ENCODE data around the gene ADGRG6.
"Not testable (repeated sequence)": the region's sequence is repeated elsewhere in the genome, so short reads cannot be mapped to it uniquely, and the experiment has no call there.

ADGRG6 gene

DNA sequence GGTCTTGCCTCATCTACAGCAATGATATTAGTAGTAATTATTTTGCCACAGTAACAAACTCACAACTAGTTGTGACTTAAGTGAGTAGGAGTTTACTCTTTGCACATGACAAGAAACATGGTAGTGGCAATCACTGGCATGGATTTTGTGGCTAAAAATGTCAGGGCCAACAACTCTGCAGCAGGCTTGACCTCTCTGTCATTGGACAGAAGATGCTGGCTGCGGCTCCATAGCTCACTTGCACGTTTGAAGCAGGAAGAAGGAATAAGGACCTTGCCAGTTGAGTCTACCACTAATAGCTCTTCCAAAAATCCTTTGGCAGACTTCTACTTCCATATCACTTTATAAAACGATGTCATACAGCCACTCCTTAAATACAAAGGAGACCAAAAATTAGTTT is 117.3 kb downstream of the ADGRG6 start:
- no peak for TF ChIP-seq POU2F2 (IDR thresholded peaks at IDR 0.05; ENCODE audit: low read depth, low read length)
- no peak for TF ChIP-seq SPI1 (IDR thresholded peaks at IDR 0.05; ENCODE audit: low read depth, low read length)
- no peak for TF ChIP-seq POLR2AphosphoS5 (IDR thresholded peaks at IDR 0.05; ENCODE audit: low read depth, low read length)
- no peak for TF ChIP-seq TAF1 (IDR thresholded peaks at IDR 0.05; ENCODE audit: low read depth, low read length)
- no peak for TF ChIP-seq POLR2A (IDR thresholded peaks at IDR 0.05; ENCODE audit: low read depth, low read length)
- TF ChIP-seq PAX5 (IDR thresholded peaks at IDR 0.05; ENCODE audit: insufficient read depth, low read length, severe bottlenecking): no peak
- FAIRE-seq: no peak

DNA sequence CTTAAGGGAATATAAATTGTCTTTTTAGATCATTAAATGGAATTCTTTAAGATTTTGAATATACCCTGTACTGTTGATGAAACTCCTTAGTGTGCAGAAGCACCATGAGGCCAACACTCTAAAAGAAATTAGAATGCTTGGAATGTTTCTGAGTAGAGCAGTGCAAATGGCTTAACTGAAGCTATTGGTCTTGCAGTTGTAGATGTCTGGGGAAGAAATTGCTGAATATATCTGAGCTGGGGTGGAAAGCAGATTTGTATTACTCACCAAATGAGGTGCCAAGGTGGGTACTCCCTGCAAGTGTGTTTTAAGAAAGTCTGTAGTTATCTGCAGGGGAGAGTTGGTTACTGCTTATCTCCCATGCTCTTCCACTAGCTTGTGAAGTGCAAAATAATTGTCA is 119.0 kb downstream of the ADGRG6 start:
- TF ChIP-seq POLR2AphosphoS5 (IDR thresholded peaks at IDR 0.05; ENCODE audit: low read depth, low read length) (no peak), TAF1 (IDR thresholded peaks at IDR 0.05; ENCODE audit: low read depth, low read length) (no peak), PAX5 (IDR thresholded peaks at IDR 0.05; ENCODE audit: insufficient read depth, low read length, severe bottlenecking) (no peak), SPI1 (IDR thresholded peaks at IDR 0.05; ENCODE audit: low read depth, low read length) (no peak), POU2F2 (IDR thresholded peaks at IDR 0.05; ENCODE audit: low read depth, low read length) (no peak), POLR2A (IDR thresholded peaks at IDR 0.05; ENCODE audit: low read depth, low read length) (no peak)
- DNase-seq (ENCODE audit: insufficient read length, low spot score) (no peak), FAIRE-seq (no peak)

More for the DNA sequence above, 117.3 kb downstream of the ADGRG6 start:
- DNase-seq (ENCODE audit: insufficient read length, low spot score): no peak

DNA sequence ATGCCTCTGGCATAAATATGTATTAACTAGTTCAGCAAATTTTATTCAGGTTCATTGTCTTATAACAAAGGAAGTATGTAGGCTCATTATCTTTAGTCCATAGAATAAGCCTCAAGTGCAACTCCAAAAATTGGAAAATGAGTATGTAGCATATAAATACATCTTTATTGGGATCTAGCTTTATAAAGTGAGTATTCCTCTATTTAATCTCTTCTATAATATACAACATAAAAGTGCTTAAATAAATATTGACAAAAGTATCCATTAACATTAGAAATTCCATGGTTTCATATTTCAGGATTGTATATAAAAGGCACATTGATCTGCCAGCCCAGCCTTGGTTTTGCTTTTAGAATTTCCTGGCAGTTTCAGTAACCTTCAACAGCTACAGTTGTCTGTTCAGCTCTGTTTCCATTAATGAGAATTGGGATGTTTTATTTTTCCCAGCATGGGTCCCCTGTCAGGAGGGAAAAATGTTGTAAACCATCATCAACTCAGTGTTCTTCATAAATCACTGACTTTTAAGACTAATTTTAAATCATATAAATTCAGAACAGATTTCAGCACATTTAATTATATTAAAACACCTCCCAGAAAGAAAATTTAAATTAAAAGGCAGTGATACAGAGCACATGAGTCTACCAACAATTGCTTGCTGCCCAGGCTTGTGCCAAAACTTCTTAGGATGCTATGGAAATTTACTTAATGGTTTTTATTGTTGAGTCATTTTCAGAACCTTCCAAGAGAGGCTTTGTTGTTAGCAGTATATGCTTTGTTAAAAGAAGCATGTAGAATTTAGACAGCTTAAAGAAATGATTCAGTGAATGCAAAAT is 119.7 kb downstream of the ADGRG6 start:
- TF ChIP-seq PAX5 (IDR thresholded peaks at IDR 0.05; ENCODE audit: insufficient read depth, low read length, severe bottlenecking) (no peak), POU2F2 (IDR thresholded peaks at IDR 0.05; ENCODE audit: low read depth, low read length) (no peak), SPI1 (IDR thresholded peaks at IDR 0.05; ENCODE audit: low read depth, low read length) (no peak), POLR2AphosphoS5 (IDR thresholded peaks at IDR 0.05; ENCODE audit: low read depth, low read length) (no peak)
- DNase-seq (ENCODE audit: insufficient read length, low spot score) (no peak), FAIRE-seq (no peak)

DNA sequence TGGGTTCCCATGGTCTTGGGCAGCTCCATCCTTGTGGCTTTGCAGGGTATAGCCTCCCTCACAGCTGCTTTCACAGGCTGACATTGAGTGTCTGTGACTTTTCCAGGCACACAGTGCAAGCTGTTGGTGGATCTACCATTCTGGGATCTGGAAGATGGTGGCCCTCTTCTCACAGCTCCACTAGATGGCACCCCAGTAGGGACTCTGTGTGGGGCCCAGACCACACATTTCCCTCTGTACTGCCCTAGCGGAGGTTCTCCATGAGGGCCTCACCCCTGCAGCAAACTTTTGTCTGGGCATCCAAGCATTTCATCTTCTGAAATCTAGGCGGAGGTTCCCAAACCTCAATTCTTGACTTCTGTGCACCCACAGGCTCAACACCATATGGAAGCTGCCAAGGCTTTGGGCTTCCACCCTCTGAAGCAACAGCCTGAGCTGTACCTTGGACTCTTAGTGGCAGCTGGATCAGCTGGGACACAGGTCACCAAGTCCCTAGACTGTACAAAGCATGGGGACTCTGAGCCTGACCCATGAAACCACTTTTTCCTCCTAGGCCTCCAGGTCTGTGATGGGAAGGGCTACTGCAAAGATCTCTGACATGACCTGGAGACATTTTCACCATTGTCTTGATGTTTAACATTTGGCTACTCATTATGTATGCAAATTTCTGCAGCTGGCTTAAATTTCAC is 124.8 kb downstream of the ADGRG6 start:
- DNase-seq (ENCODE audit: insufficient read length, low spot score); FAIRE-seq: not testable (repeated sequence)

DNA sequence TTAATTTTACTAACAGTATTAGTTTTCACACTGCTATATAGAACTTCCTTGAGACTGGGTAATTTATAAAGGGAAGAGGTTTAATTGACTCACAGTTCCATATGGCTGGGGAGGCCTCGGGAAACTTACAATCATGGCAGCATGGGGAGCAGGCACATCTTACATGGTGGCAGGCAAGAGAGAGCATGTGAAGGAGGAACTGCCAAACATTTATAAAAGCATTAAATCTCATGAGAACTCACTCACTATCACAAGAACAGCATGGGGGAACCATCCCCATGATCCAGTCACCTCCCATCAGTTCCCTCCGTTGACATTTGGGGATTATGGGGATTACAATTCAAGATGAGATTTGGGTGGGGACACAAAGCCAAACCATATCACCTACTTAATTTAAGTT is 126.7 kb downstream of the ADGRG6 start:
- FAIRE-seq; DNase-seq (ENCODE audit: insufficient read length, low spot score): not testable (repeated sequence)

DNA sequence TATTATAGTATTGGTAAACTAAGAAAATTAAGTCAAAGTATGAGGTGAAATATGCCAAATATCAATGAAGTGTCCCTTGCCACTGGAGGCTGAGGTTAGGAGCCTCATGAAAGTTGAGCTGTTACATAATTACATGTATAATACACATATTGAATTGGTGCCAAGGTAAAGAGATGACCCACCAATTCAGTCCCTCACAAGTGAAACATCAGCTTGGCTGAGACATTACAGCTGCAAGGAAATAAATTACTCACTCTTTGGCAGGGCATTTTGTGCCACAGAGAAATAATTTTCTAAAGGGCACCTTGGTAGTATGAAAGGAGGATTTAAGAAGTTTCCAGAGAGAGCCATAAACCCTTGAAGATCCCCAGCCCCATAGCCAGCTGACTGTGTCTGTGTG is 127.4 kb downstream of the ADGRG6 start:
- FAIRE-seq (no peak), DNase-seq (ENCODE audit: insufficient read length, low spot score) (no peak)
- TF ChIP-seq POLR2A (IDR thresholded peaks at IDR 0.05; ENCODE audit: low read depth, low read length): no peak
- TF ChIP-seq POLR2AphosphoS5 (IDR thresholded peaks at IDR 0.05; ENCODE audit: low read depth, low read length): no peak
- TF ChIP-seq SPI1 (IDR thresholded peaks at IDR 0.05; ENCODE audit: low read depth, low read length): no peak
- no peak for TF ChIP-seq TAF1 (IDR thresholded peaks at IDR 0.05; ENCODE audit: low read depth, low read length)
- TF ChIP-seq POU2F2 (IDR thresholded peaks at IDR 0.05; ENCODE audit: low read depth, low read length): no peak
- TF ChIP-seq PAX5 (IDR thresholded peaks at IDR 0.05; ENCODE audit: insufficient read depth, low read length, severe bottlenecking): no peak

DNA sequence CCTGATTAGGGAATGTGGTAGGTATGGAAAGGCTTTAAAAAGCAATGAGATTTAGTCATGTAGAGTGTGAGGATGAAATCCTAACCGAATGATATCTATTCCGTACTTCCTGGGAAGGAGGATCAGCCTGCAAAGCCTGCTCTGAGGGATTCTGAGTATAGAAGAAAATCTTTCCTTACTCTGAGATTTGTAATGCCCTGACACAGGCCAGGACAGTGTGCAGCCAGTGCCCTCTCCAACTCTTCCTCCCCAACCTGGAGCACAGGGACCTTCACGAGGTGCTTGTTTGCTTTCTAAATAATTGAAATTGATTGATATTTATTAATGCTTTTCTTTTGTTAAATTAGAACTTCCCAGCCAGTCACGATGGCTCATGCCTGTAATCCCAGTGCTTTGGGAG is 131.6 kb downstream of the ADGRG6 start:
- DNase-seq (ENCODE audit: insufficient read length, low spot score) (no peak), FAIRE-seq (no peak)
- no peak for TF ChIP-seq POU2F2 (IDR thresholded peaks at IDR 0.05; ENCODE audit: low read depth, low read length)
- no peak for TF ChIP-seq PAX5 (IDR thresholded peaks at IDR 0.05; ENCODE audit: insufficient read depth, low read length, severe bottlenecking)
- TF ChIP-seq POLR2AphosphoS5 (IDR thresholded peaks at IDR 0.05; ENCODE audit: low read depth, low read length): no peak
- TF ChIP-seq SPI1 (IDR thresholded peaks at IDR 0.05; ENCODE audit: low read depth, low read length): no peak
- TF ChIP-seq POLR2A (IDR thresholded peaks at IDR 0.05; ENCODE audit: low read depth, low read length): no peak
- no peak for TF ChIP-seq TAF1 (IDR thresholded peaks at IDR 0.05; ENCODE audit: low read depth, low read length)

DNA sequence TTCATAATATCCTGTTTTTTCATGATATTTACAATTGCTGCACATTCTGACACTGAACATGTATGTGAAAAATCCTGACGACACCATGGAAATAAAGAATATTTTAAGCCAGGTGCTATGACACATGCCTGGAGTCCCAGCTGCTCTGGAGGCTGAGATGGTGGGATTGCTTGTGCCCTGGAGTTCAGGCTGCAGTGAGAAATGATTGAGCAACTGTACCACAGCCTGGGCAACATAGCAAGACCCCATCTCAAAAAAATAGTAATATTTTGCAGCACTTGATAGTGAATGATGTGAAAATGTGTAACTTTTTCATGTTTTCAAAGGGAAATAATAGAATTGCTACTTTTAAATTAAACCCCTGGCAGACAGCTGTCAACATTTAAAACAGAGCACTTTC is 137.1 kb downstream of the ADGRG6 start:
- DNase-seq (ENCODE audit: insufficient read length, low spot score) (no peak), FAIRE-seq (no peak)
- TF ChIP-seq PAX5 (IDR thresholded peaks at IDR 0.05; ENCODE audit: insufficient read depth, low read length, severe bottlenecking) (no peak), TAF1 (IDR thresholded peaks at IDR 0.05; ENCODE audit: low read depth, low read length) (no peak), SPI1 (IDR thresholded peaks at IDR 0.05; ENCODE audit: low read depth, low read length) (no peak), POLR2A (IDR thresholded peaks at IDR 0.05; ENCODE audit: low read depth, low read length) (no peak), POLR2AphosphoS5 (IDR thresholded peaks at IDR 0.05; ENCODE audit: low read depth, low read length) (no peak), POU2F2 (IDR thresholded peaks at IDR 0.05; ENCODE audit: low read depth, low read length) (no peak)

DNA sequence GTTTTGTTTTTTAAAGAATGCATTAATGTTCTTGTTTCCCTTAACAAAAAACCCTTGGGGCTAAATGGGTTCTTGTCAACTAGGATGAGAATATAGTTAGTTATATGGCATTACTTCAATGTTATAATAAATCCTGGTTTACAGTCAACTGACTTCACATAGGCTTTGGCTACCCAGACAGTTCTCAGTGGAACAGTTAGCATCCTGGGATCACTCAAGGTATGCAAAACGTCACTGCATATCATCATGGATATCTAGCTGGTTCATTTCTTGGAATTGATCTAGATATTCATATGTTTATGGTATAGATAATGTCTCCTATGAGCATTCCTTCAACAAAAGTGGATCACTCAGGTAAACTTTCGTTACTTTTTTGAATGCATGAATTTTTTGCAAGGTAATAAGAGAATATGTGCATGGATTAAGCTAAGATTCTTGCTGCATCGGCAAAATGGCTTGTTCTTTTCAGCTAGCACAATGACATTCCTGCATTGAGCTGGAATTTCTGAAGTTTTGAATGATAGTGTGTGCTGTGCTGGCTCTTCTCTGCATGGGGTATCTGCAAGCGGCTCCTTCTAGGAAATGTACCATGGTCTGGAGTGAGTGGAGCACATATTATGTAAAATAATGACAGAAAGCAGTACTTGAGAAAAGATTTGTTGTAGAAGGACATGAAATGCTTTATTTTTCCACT is 138.9 kb downstream of the ADGRG6 start:
- FAIRE-seq (peak; percentile 16), DNase-seq (ENCODE audit: insufficient read length, low spot score) (no peak)
- TF ChIP-seq POU2F2 (IDR thresholded peaks at IDR 0.05; ENCODE audit: low read depth, low read length): no peak
- TF ChIP-seq PAX5 (IDR thresholded peaks at IDR 0.05; ENCODE audit: insufficient read depth, low read length, severe bottlenecking): no peak
- TF ChIP-seq SPI1 (IDR thresholded peaks at IDR 0.05; ENCODE audit: low read depth, low read length): no peak
- TF ChIP-seq POLR2AphosphoS5 (IDR thresholded peaks at IDR 0.05; ENCODE audit: low read depth, low read length): no peak
- no peak for TF ChIP-seq TAF1 (IDR thresholded peaks at IDR 0.05; ENCODE audit: low read depth, low read length)
- TF ChIP-seq POLR2A (IDR thresholded peaks at IDR 0.05; ENCODE audit: low read depth, low read length): no peak
